ENCODE results near the gene PSENEN. TPM values are rescaled to one million over a fixed set of nuclear protein-coding genes. Genes with fewer than 3 reads are reported as not detected.

Gene PSENEN
- total RNA-seq, 2 donors from 2014 or later = 39.9 to 65.2 TPM

- H3K36me3 ChIP-seq = no peaks in the 10 kb centered on the region
- DNase-seq (ENCODE audit: low spot score) = no peak
- no peaks in the 10 kb centered on the region for H3K4me1 ChIP-seq (replicated peaks)
- no peak for TF ChIP-seq POLR2AphosphoS5 (IDR thresholded peaks at IDR 0.05)
- no peak for TF ChIP-seq CTCF (IDR thresholded peaks at IDR 0.05)
- TF ChIP-seq POLR2A (IDR thresholded peaks at IDR 0.05) = no peak
- H3K27me3 ChIP-seq (replicated peaks; ENCODE audit: insufficient read depth) = no peaks in the 10 kb centered on the region
- no peak overlapping the region for H3K27ac ChIP-seq
- WGBS = 85% methylated on average over 19 of the region's 19 CpGs
- intact Hi-C loops (cut with DNase I) = no loop called here
- H3K4me3 ChIP-seq = no peak overlapping the region
- H3K9me3 ChIP-seq = no peaks in the 10 kb centered on the region
Measured at GRCh38 chr19:35789978-35790944, 44.8 kb downstream of the PSENEN start.

GRCh38 chr19:35790981-35791813 is 45.7 kb downstream of the PSENEN start:
- 63% methylated on average over 19 of the region's 20 CpGs for WGBS
- H3K9me3 ChIP-seq = no peaks in the 10 kb centered on the region
- no peak for DNase-seq (ENCODE audit: low spot score)
- H3K27me3 ChIP-seq (replicated peaks; ENCODE audit: insufficient read depth) = no peaks in the 10 kb centered on the region
- no peak overlapping the region for H3K27ac ChIP-seq
- H3K4me1 ChIP-seq (replicated peaks) = no peaks in the 10 kb centered on the region
- TF ChIP-seq POLR2AphosphoS5 (IDR thresholded peaks at IDR 0.05) (no peak), CTCF (IDR thresholded peaks at IDR 0.05) (no peak), POLR2A (IDR thresholded peaks at IDR 0.05) (no peak)
- no peaks in the 10 kb centered on the region for H3K36me3 ChIP-seq
- intact Hi-C loops (cut with DNase I) = no loop called here
- H3K4me3 ChIP-seq = no peak overlapping the region

- Histone ChIP-seq H3K27ac (no peak overlapping the region), H3K4me3 (no peak overlapping the region), H3K4me1 (replicated peaks) (no peaks in the 10 kb centered on the region), H3K9me3 (no peaks in the 10 kb centered on the region), H3K36me3 (no peaks in the 10 kb centered on the region), H3K27me3 (replicated peaks; ENCODE audit: insufficient read depth) (peaks cover 5% of the 10 kb centered on the region)
- no peak for DNase-seq (ENCODE audit: low spot score)
- 89% methylated on average over 9 of the region's 9 CpGs for WGBS
- intact Hi-C loops (cut with DNase I) = no loop called here
- TF ChIP-seq CTCF (IDR thresholded peaks at IDR 0.05) (no peak), POLR2AphosphoS5 (IDR thresholded peaks at IDR 0.05) (no peak), POLR2A (IDR thresholded peaks at IDR 0.05) (no peak)
Measured at GRCh38 chr19:35791814-35792279, 46.4 kb downstream of the PSENEN start.

- no peak for TF ChIP-seq POLR2AphosphoS5 (IDR thresholded peaks at IDR 0.05)
- DNase-seq (ENCODE audit: low spot score) = no peak
- 87% methylated on average over 15 of the region's 15 CpGs for WGBS
Measured at GRCh38 chr19:35792312-35792711, 46.9 kb downstream of the PSENEN start.

GRCh38 chr19:35792888-35793287 is 47.4 kb downstream of the PSENEN start:
- H3K27ac ChIP-seq = no peak overlapping the region
- no peak overlapping the region for H3K4me3 ChIP-seq
- DNase-seq (ENCODE audit: low spot score) = no peak
- peaks cover 12% of the 10 kb centered on the region for H3K27me3 ChIP-seq (replicated peaks; ENCODE audit: insufficient read depth)
- WGBS = 66% methylated on average over 8 of the region's 8 CpGs
- intact Hi-C loops (cut with DNase I) = no loop called here
- TF ChIP-seq POLR2A (IDR thresholded peaks at IDR 0.05) (no peak), CTCF (IDR thresholded peaks at IDR 0.05) (no peak), POLR2AphosphoS5 (IDR thresholded peaks at IDR 0.05) (no peak)
- peaks cover 2% of the 10 kb centered on the region for H3K4me1 ChIP-seq (replicated peaks)
- no peaks in the 10 kb centered on the region for H3K9me3 ChIP-seq
- H3K36me3 ChIP-seq = no peaks in the 10 kb centered on the region

More at GRCh38 chr19:35792312-35792711, 46.9 kb downstream of the PSENEN start:
- H3K4me3 ChIP-seq = no peak overlapping the region
- no peaks in the 10 kb centered on the region for H3K9me3 ChIP-seq
- intact Hi-C loops (cut with DNase I) = no loop called here
- peaks cover 9% of the 10 kb centered on the region for H3K27me3 ChIP-seq (replicated peaks; ENCODE audit: insufficient read depth)
- H3K4me1 ChIP-seq (replicated peaks) = no peaks in the 10 kb centered on the region
- no peak overlapping the region for H3K27ac ChIP-seq
- no peaks in the 10 kb centered on the region for H3K36me3 ChIP-seq
